Measurements from ENCODE around the gene HECTD4. TPM values are rescaled to one million over a fixed set of nuclear protein-coding genes. Genes with fewer than 3 reads are reported as not detected.

Gene HECTD4
- polyA plus RNA-seq, 3 donors, result 49.1 to 75.7 (median 49.8) TPM

DNA sequence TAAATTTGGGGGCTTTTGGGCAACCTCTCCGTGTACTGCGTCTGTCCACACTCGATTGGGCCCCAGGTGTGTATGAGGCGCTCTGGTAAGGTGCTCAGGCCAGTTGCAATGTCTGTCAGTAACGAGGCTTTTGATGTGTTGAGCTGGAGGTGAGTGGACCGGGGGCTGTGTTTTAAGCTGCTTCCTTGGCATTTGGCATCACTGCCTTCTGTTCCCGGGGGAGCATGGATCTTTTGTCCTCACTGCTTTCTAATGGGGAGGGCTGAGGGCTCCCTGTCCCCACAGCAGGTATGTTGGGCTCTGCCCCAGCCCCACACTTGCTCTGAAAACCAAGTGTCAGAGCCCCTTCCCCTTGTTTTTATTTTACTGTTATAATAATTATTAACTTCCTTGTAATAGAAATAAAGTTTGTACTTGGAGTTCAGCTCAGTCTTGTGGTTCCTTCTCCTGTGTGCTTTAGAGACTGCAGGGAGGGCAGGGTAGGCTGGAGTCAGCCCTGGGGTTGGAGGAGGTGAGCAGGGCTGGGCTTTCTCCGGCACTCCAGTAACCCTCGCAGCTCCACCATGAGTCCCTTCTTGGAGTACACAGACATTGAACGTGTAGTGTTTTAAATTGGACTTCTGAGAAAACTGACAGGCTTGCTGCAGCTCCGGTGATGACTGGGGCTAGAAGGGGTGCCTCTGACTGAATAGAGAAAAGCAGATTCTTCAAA lies 228.9 kb downstream of the HECTD4 start:
- no peak for DNase-seq (ENCODE audit: extremely low read depth in 1 of 11, low read depth in 9 of 11, low spot score in 4 of 11)

- no peak for DNase-seq (ENCODE audit: extremely low read depth in 1 of 11, low read depth in 9 of 11, low spot score in 4 of 11)
These were observed 230.3 kb downstream of the HECTD4 start for GRCh38 chr12:112151766-112152541.

DNA sequence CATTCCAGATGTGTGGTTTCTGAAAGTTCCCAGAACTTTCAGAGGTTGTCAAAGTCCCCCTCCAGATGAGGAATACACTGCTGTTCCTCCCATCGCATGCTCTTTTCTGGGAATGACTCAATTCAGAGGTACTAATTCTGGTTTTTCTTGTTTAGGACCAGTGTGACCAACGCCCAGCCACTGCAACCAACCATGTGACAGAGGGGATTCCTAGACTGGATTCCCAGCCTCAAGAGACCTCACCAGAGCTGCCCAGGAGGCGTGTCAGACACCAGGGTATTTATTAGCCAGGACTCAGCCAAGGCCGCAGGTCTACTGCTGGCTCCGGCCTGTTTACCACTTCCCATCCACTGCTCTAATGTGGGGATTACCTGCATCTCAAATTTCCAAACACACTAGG lies 232.6 kb downstream of the HECTD4 start:
- DNase-seq (ENCODE audit: extremely low read depth in 1 of 11, low read depth in 9 of 11, low spot score in 4 of 11), result peak in 1 of 11 donors; percentile 55

DNA sequence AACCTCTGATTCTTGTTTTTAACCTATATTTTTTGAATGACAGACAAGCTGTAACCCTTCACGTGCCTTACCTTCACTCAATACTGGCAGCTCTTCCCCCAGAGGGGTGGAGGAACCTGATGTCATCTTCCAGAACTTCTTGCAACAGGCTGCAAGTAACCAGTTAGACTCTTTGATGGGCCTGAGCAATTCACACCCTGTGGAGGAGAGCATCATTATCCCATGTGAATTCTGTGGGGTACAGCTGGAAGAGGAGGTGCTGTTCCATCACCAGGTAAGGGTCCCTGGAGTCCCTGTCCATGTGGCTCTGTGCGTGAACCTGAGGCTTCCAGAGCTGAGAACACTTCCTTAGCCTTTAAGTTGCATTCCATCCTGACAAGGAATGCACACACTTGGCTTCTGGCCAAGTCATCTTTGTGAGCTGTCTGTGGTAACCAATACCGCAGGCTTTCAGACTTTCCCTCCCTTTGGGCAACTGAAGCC lies 234.2 kb downstream of the HECTD4 start:
- DNase-seq (ENCODE audit: extremely low read depth in 1 of 11, low read depth in 9 of 11, low spot score in 4 of 11), result no peak

GRCh38 chr12:112146123-112146522 lies 236.1 kb downstream of the HECTD4 start:
- no peak for DNase-seq (ENCODE audit: extremely low read depth in 1 of 11, low read depth in 9 of 11, low spot score in 4 of 11)

GRCh38 chr12:112140728-112141127 lies 241.5 kb downstream of the HECTD4 start:
- no peak for DNase-seq (ENCODE audit: extremely low read depth in 1 of 11, low read depth in 9 of 11, low spot score in 4 of 11)

DNA sequence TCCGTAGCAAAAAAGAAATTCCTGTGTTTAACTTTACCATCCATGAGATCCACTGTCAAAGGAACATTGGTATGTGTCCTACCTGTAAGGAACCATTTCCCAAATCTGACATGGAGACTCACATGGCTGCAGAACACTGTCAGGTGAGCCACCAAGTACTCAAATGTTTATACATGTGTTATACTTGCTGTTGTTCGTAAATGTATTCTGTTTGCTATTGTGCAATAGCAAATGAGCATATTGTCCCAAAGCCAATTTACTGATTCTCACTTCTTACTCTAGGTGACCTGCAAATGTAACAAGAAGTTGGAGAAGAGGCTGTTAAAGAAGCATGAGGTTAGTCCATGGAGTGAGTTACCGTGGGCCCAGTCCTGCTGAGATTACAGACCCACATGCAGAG lies 247.5 kb downstream of the HECTD4 start:
- DNase-seq (ENCODE audit: extremely low read depth in 1 of 11, low read depth in 9 of 11, low spot score in 4 of 11), result no peak

- no peak for DNase-seq (ENCODE audit: extremely low read depth in 1 of 11, low read depth in 9 of 11, low spot score in 4 of 11)
These were observed 248.8 kb downstream of the HECTD4 start for GRCh38 chr12:112133418-112133817.

DNA sequence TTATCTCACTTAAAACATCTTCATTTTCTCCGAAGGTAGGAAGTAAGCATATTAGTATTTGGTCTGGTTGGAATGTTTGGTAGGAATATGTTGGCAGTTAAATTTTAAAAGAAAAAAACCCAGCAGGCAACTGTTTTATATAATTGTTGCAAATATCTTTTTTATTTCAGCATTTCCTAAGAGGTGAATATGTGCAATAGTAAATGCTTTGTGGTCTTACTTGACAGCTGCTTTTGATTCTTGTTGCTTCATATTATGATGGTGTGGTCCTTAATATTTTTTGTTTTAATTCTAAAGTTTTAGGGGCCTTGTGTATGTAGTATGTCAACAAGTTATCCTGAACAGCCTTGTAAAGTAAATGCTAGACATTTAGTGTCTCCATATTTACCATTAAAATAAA lies 250.5 kb downstream of the HECTD4 start:
- DNase-seq (ENCODE audit: extremely low read depth in 1 of 11, low read depth in 9 of 11, low spot score in 4 of 11), result no peak

DNA sequence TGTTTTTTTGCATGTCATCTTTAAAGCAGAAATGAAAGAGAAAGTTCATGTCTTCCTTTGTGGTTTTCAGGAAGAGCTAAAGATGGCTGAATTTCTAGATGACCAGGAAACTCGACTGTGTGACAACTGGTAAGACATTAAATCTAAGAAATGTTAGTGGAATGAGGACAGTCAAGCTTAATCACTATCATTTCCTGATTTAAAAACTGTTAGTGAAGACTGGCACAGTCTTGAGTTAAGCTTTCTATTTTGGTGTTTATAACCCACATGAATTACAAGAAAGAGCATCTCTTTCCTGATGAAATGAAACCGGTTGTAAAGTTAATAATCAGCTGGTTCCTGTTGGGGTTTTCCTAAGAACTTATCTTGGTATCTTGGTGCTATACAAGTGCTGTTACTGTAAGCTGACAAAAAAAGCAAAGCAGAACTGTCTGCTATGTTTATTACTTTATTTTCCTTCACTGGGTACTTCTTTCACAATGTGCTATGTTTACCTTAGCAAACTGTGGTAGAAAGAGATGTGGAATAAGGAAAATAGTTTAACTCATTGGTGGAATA lies 251.7 kb downstream of the HECTD4 start:
- DNase-seq (ENCODE audit: extremely low read depth in 1 of 11, low read depth in 9 of 11, low spot score in 4 of 11), result no peak

- DNase-seq (ENCODE audit: extremely low read depth in 1 of 11, low read depth in 9 of 11, low spot score in 4 of 11), result no peak
These were observed 255.3 kb downstream of the HECTD4 start for GRCh38 chr12:112126911-112127310.

DNA sequence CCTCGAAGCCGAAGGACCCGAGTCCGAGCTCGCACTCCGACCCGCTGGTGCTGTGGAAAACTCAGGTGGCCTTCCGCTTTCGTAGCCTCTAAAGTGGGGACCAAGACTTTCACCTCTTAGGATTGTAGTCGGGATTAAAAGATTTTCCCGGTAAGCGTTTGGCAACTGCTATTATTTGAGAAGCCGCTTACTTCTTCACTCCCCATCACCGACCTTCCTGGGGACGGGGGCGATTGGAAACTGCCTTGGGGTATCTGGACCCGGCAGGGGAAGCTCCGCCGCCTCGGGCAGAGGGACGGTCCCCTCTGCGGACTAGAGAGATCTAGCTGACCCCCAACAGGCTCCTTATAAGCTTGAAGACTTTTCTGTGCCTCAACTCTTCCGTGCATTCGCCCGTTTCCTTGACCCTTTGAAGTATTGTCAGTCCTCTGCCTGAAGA lies 256.2 kb downstream of the HECTD4 start:
- no peak for DNase-seq (ENCODE audit: extremely low read depth in 1 of 11, low read depth in 9 of 11, low spot score in 4 of 11)

DNA sequence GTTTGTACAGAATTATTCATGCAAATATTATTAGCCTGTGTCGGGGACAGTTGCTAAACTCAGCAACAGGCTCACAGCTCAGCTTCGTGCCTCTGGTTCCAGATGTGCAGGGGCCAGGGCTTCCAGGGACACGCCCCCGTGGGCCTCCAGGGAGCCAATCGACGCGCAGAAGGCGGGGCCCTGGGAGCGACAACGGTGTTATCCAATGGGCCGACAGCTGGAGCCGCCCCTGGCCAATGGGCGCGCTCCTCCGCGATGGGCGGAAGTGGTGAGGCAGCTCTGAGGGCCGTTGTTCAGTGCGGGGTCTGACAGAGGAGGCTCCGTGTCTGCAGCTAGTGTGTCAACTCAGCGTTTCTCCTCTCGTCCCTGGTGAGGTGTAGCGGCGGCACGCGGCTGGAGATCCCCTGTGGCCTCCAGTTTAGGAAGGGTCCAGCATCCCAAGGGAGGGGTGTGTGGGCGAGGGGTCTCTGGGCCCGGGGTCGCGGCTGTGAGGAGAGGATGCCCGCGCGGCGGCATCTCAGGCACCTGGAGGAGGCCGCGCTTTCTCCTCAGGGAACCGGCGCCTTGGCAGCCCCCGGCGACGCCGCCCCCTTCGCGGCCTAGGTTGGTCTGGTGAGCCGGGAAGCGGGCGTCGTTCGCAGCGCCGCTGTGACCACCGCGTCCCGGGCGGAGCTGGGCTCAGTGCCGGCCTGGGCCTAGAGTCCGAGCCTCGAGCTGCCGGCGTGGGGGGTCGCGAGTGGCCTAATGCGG lies 256.8 kb downstream of the HECTD4 start, which contains the start of gene TRAFD1:
Gene TRAFD1, plus strand, starts transcription at position 311 of the 750 bp plus-strand sequence. CDS start 4,963 bp downstream, outside the sequence.
- peak; percentile 87 to 97 (median 95) for DNase-seq (ENCODE audit: extremely low read depth in 1 of 11, low read depth in 9 of 11, low spot score in 4 of 11)

DNA sequence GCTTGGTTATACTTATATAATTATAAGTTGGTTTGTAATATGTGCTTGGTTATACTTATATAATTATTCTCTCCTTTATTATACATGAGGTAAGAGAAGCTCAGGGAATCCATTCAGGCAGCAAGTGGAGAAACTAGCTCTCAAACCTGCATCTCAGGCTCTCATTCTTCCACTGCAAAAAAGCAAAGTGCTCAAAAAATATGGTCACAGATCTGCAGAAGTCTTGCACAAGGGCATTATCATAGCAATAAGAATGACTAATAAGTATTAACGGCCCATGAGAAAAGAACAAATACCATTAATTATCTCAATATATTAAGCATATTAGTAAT lies 257.3 kb downstream of the HECTD4 start:
- DNase-seq (ENCODE audit: extremely low read depth in 1 of 11, low read depth in 9 of 11, low spot score in 4 of 11), result no peak

GRCh38 chr12:112122823-112123690 lies 259.2 kb downstream of the HECTD4 start:
- no peak for DNase-seq (ENCODE audit: extremely low read depth in 1 of 11, low read depth in 9 of 11, low spot score in 4 of 11)

GRCh38 chr12:112121780-112122565 lies 260.3 kb downstream of the HECTD4 start:
- no peak for DNase-seq (ENCODE audit: extremely low read depth in 1 of 11, low read depth in 9 of 11, low spot score in 4 of 11)

- DNase-seq (ENCODE audit: extremely low read depth in 1 of 11, low read depth in 9 of 11, low spot score in 4 of 11), result no peak
These were observed 264.5 kb downstream of the HECTD4 start for GRCh38 chr12:112117685-112118084.

Data from renal cortex interstitium (tissue), 11 donors.